ENCODE measurements around the gene AGBL1.

AGBL1 gene

GRCh38 chr15:86810329-86810728 is 730.7 kb downstream of the AGBL1 start:
- no peak for TF ChIP-seq CTCF (IDR thresholded peaks at IDR 0.05; ENCODE audit: insufficient read depth, low read length, missing control alignments)
- H3K4me3 ChIP-seq (ENCODE audit: low read depth, low read length): no peak overlapping the region
- POLR2A ChIA-PET: no interaction called here
- CTCF ChIA-PET: no interaction called here
- no peak for DNase-seq (ENCODE audit: low read depth, low spot score)

- TF ChIP-seq CTCF (IDR thresholded peaks at IDR 0.05; ENCODE audit: insufficient read depth, low read length, missing control alignments): no peak
- ChIA-PET POLR2A (no interaction called here), CTCF (no interaction called here)
- DNase-seq (ENCODE audit: low read depth, low spot score): no peak
- H3K4me3 ChIP-seq (ENCODE audit: low read depth, low read length): no peak overlapping the region
Measured at GRCh38 chr15:86813892-86814291, 734.2 kb downstream of the AGBL1 start.

GRCh38 chr15:86829245-86829644 is 749.6 kb downstream of the AGBL1 start:
- TF ChIP-seq CTCF (IDR thresholded peaks at IDR 0.05; ENCODE audit: insufficient read depth, low read length, missing control alignments): no peak
- H3K4me3 ChIP-seq (ENCODE audit: low read depth, low read length): no peak overlapping the region
- DNase-seq (ENCODE audit: low read depth, low spot score): no peak
- POLR2A ChIA-PET: no interaction called here
- CTCF ChIA-PET: no interaction called here

GRCh38 chr15:86830304-86830703 is 750.6 kb downstream of the AGBL1 start:
- CTCF ChIA-PET: no interaction called here
- POLR2A ChIA-PET: no interaction called here
- DNase-seq (ENCODE audit: low read depth, low spot score): no peak
- TF ChIP-seq CTCF (IDR thresholded peaks at IDR 0.05; ENCODE audit: insufficient read depth, low read length, missing control alignments): no peak
- no peak overlapping the region for H3K4me3 ChIP-seq (ENCODE audit: low read depth, low read length)

GRCh38 chr15:86833595-86833994 is 753.9 kb downstream of the AGBL1 start:
- ChIA-PET CTCF (no interaction called here), POLR2A (no interaction called here)
- TF ChIP-seq CTCF (IDR thresholded peaks at IDR 0.05; ENCODE audit: insufficient read depth, low read length, missing control alignments): no peak
- no peak for DNase-seq (ENCODE audit: low read depth, low spot score)
- no peak overlapping the region for H3K4me3 ChIP-seq (ENCODE audit: low read depth, low read length)

GRCh38 chr15:86834115-86834863 is 754.6 kb downstream of the AGBL1 start:
- no peak for DNase-seq (ENCODE audit: low read depth, low spot score)
- POLR2A ChIA-PET: no interaction called here
- no peak overlapping the region for H3K4me3 ChIP-seq (ENCODE audit: low read depth, low read length)
- no peak for TF ChIP-seq CTCF (IDR thresholded peaks at IDR 0.05; ENCODE audit: insufficient read depth, low read length, missing control alignments)
- CTCF ChIA-PET: no interaction called here
